NCI-H2081 treated with DMSO at 0.1 percent for 48 hours (cell line): ENCODE measurements around the gene TTLL11.

Experiments used
- DNase-seq: peaks from one replicate; lab custom pipeline; 2025; lab: John Stamatoyannopoulos, UW

TTLL11 gene

DNA sequence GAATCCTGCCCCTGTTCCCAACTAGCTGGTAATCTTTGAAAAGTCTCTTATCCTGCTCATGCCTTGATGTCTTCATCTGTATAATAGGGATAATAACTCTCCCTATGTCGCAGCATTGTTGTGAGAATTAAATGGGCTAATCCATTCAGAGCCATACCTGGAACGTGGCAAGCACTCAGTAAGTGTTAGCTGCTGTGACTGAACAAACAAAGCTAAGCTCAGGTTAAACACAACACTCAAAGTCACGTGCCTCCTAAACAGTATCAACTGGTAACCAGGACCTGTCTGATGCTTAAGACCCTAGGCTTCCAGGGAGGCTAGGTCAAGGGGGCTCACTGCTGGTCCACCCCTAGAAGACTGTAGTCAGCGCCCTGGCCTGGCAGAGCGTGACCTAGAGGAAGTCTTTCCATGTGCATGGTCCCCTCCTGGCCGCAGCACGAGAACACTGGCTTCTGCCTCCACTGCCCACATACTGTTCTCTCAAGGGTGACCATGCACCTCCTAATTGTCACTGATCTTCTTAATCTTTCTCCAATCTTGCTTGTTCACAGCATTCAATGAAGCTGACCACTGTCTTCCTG is 211.1 kb downstream of the TTLL11 start:
- no peak for DNase-seq

DNA sequence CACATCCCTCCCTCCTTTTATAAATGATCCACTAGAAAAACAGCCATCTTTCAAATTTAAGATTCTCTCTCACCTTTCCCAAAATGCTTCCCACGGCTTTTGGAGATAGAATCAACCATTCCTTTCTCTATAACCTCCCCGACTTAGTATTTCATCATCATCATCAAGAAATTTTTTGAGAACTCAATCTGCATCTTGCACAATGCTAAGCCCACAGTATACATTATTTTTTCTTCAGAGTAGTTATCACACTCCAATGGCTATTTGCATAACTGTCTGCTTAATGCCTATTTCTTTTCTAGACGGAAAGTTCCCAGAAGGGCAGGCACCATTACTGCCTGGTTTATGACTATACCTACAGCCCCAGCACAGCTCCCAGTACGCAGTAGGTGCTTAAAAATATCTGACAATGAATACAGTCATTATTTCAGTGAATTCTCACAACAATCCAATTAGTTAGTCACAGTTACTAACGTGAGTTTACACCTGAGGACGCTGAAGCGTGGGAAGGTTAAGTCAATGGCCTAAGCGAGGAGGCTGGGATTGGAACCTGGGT is 212.7 kb downstream of the TTLL11 start:
- no peak for DNase-seq

DNA sequence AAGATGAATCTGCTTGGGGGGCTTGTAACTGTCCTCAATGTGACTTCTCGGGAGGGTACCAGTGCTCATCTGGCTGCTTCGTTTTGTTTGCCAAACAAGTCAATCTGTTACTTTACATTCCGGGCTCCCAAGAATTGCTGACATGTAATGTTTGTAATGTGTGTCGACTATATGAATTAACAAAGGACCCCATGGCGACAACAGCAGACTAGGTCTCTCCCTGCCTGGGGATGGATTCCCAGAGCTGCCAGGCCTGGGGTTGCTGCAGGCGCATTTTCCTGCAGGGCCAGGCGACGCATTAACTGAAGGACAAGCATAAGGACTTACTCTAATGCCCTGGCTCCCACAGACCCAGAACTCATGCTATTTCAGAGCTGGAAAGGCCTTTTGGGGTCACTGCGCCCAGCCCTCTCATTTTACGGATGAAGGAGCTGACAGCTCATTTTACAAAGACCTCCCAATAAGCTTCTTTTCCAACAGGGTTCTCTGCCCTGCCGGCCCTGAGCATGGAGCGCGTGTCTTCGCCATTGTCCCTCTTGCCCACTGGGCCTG is 214.8 kb downstream of the TTLL11 start:
- no peak for DNase-seq

DNA sequence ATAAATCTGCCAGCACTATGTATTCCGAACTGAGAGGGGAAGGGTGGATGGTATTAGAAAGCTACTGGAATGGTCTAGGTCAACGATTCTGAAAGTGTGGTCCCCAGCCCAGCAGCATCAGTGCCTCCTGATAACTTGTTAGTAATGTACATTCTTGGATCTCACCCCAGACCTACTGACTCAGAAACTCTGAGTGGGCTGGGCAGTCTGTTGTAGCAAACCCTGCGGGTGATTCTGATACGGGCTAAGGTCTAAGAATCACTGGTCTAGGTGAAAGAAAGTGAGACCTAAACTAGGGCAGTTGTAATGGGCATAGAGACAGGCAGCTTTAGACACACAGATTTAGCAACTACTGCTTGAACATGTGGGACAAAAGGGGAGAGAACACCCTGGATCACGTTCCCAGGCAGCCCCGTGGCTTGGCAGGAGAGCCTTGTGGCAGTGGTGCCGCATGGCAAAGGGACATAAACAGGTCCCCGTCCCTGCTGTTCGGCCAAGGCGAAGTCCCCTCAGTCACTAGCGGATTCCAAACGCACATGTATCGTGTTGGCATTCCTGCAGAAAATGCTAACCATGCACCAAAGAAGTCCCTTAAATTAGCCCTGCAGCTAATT is 216.3 kb downstream of the TTLL11 start:
- DNase-seq, result no peak

DNA sequence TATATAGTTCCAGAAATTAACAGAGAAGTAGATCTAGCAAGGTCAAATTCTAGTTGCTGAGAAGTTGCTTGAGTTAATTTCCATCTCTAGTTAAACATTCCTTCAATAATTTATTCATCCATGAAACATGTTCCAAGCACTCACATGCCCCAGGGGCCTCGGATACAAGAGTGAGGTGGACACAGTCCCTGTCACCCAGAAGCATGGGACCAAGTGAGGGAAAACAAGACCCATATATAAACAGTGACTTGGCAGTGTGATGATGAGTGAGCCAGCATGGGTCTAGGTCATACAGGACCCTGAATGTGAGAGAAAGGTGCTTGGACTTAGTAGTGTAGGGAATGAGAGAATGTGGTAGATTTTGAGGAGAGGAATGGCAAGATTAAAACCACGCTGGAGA is 216.9 kb downstream of the TTLL11 start:
- no peak for DNase-seq

DNA sequence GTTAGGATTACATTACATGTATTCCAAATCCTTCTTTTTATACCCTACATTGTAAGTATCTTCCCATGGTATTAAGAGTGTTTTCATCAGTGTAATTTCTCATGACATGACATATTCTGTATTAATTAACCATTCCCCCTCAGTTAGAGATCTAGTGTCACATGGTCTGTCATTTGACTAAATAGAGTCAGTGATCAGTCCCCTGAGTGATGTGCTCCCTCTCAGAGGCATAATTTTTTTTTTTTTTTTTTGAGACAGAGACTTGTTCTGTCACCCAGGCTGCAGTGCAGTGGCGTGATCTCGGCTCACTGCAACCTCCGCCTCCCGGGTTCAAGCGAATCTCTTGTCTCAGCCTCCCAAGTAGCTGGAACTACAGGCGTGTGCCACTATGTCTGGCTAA is 218.6 kb downstream of the TTLL11 start:
- DNase-seq, result no peak

DNA sequence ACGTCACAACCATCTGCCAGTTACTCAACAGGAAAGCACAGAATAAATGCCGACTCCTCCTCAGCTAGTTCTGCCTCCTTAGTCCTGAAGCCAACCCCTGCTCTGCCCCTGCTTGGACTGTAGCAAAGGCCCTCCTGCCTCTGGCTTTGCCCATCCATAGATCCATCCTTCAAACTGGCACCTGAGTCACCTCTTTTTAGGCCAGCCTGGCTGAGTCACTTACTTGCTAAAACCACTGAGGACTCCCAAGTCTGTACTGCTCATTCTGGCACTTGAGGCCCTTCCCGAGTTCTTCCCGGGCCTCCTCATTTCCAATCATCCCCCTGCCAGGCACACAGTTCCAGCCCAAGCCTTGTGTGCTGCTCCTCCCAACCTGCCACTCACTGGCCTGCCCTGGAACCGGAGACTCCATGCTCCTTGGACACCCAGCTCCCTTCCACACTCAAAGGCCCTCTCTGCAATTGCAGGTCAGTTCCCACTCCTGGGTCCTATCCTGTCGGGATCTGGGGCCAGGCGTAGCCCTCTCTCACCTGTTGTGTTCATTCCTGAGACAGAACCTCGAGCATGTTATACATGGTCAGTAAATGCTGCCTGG is 221.6 kb downstream of the TTLL11 start:
- no peak for DNase-seq

DNA sequence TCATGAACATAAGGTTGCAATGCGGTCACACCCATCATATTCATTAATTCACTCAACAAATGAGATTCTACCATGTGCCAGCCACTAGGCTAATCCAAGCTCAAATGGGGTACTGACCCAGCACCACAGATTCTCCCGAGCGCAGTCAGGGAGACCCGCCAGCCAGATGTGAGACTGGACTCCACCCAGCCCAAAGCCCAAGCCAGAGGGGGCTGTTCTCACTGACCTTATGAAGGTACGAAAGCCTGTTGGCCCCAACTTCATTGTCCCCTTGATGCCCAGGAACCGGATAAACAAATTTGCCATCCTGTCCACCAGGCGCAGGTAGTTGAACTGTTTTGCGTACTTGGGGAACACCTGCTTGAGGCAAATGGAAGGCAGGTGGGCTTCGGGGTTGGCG is 222.8 kb downstream of the TTLL11 start:
- DNase-seq, result no peak

DNA sequence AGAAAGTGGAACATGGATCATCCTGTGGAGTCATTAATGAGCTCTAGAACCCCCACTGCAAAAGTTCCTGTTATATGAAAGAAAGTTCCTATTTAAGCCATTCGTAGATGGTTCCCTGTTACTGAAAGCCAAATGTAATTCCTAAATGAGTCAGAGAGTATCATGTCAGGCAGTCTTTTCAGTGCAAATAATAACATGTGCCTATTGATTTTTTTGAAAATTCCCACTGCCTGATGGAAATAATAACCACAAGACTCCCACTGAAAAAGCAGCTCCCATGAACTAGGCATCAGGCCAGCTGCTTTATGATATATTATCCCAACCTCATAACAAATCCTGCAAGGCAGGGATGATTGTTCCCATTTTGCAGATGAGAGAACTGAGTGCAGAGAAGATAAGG is 224.5 kb downstream of the TTLL11 start:
- no peak for DNase-seq

DNA sequence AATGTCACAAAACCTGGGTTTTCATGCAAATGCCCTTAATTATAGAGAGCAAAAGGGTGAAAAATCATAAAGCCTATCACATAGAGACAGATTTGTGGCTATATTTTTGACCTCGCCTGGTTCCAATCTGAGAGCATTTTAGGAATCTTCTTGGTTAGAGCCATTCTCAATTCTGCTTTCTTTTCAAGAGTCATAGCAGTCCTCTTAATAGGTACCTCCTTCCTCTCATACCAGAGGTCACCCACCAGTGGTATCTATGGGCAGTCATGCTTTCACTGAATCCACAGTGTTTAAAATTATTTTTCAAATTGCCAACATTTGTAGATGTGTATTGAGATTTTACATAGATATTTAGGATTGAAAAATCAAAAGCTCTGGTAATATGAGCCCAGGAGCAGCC is 226.2 kb downstream of the TTLL11 start:
- no peak for DNase-seq

DNA sequence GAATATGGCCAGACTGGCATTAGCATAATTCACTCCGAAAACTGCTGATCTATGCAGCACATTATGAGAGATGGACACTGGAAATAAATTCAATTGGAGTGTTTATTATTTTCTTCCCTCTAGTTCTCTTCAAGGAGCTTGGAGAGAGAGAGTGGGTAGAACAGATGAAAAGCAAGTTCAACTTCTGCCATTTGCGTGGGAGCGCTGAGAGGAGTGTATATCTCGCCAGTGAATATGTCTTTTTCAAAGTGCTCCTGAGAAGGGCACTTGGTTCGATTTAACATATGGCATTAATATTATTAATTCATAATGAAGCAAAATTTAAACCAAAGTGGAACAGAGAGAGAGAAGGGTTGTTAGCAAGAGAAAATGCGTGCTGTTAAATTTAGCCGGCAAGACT is 227.2 kb downstream of the TTLL11 start:
- no peak for DNase-seq

DNA sequence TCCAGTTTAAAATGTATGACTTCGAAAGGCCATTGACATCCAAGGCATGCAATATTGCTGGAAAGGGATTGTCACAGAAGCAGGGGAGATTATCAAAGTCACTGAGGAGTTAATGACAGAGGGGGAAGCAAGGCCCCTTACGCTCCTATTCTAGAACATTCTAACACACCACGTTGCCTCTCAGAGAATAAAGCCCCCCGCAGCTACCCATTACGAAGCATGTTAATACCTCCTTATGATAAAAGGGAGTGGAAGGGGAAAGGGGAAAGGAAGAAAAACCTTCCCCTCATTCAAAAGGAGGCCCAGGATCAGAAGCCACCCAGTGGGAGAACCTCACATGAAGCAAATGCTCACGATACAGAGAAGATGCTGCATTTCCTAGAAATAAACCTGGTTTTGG is 228.0 kb downstream of the TTLL11 start:
- no peak for DNase-seq

DNA sequence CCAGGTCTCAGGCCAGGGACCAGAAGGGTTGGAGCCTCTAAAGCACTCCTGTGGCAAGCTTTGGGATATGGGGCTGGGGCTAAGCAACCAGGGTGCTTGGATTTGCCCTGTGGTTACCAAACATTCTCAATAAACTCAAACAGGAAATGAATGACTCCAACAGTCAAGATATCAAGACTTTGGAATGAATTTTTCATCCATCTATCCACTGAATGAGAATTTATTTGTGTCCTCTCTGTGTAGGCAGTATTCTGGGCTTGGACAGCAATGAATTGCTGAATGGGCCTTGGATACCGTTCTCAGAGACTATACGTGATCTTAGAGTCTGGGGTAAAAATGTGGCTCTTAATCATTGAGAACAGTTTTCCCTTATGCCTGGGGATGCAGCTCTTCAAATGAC is 229.2 kb downstream of the TTLL11 start:
- no peak for DNase-seq

DNA sequence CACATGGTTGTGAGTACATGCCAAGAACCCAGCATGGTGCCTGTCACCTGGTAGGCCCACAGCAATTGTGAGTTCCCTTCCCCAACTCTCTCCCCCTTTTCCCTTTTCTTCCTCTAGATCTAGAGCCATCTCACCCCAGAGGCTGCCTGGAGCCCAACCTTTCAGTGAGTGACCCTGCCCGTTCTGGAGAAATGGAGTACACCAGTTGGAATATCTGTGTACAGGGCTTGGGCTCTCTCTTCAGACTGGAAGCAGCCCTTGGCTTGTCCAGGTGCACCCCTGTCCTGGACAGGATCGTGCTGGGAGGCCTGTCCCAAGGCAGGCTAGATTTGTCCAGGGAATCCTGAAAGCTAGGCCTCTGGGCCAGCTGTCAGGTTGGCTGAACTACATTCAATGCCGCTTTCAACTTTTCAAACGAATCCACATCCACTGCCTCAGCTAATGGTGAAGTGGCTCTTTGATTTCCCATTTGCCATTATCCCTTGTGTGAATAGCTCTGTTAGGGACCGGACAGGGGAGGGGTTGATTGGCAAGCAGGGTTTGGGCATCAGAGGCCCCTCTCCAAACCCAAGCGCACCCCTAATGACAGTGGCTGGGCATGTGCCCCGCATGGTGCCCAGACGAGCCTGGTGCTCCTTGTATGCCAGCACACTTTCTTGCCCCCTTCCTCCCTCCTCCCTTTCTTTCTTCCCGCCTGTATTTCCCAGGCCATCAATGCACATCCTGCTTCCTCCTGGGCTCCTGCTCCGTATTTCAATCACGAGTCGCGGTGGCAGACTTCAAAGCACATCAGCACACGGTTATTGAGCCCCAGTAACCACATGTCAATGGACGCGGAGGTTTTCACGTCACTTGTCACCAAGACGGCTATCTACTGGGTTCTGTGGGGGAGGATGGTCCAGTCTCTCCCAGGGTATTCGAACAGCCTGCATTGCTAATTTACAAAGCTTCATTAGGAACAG is 230.5 kb downstream of the TTLL11 start:
- DNase-seq, result peak; percentile 36

DNA sequence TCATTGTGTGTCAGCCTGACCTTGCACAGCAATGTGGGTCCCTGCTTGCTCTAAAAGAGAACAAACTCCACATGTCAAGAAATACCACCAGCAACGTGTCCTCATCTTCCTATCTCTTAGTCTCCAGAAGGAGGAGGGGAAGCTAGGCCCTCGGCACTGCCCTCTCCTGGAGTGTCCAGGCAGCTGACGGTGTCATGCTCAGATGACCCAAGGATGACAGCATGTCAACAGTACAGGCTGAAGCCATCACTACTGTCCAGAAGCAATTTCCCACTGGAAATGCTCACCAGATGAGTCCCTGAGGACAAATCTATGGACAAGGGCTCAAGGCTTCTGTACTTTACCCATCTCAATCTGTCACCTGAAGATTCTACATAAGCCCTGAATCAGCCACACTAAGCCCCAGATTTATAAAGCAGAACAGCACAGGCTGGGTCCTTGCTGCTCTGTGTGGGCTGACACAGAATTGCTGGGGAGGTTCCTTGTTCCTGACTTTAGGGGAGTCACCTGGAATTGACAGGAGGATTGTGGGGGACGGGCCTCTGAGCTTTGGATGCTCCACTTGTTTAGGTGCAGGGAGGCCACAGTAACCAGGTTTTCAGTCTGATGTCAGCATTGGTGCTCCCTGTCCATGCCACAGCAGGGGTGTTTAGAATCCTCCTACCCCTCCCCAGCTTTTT is 231.5 kb downstream of the TTLL11 start:
- no peak for DNase-seq

DNA sequence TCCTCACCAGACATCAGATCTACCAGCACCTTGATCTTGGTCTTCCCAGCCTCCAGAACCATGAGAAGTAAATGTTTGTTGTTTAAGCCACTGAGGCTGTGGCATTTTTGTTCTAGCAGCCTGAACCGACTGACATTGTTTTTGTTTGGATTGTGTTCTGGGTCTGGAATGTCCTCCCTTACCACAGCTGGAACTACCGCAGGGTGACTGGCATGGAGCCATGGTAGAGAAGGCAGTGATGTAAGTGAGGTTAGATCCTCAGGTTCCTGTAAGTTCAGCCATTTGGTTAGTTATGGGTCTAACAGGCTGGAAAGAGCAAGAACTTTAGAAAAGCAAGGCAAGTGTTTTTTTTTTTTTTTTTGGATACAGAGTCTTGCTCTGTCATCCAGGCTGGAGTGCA is 232.4 kb downstream of the TTLL11 start:
- DNase-seq, result no peak

DNA sequence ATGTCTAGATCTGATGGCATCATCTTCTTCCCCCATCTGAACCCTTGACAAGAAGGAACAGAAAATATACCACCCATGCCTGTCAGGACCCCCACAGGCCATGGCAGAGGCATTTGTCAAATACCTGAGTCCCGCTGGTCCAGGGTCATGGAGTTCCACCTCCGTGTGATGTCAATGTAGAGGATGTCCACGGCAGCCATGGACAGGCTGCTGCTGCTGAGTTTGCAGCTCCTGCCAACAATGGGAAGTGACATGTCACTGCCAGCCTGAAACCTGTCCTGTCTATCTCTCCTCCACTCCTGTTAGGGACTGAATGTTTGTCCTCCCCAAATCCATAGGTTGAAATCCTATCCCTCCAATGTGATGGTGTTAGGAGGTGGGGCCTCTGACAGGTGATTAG is 232.9 kb downstream of the TTLL11 start:
- DNase-seq, result no peak

DNA sequence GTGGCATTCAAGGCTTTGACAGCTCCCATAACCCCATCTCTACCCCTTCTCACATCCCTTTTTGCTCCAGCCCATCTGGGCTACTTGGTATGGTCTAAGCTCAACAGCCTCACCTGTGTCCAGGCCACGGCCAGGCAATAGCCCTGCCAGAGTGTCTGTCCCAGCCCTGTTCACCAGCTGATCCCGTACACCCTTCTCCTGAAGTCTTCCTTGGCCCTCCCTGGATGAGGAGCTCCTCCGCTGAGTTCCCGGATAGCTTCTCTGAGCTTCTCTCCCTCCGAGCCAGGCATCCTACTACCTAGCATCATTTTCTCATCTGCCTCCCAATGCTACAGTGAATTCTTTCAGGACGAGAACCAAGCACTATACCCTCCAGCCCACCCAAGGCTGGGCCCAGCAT is 233.5 kb downstream of the TTLL11 start:
- no peak for DNase-seq

DNA sequence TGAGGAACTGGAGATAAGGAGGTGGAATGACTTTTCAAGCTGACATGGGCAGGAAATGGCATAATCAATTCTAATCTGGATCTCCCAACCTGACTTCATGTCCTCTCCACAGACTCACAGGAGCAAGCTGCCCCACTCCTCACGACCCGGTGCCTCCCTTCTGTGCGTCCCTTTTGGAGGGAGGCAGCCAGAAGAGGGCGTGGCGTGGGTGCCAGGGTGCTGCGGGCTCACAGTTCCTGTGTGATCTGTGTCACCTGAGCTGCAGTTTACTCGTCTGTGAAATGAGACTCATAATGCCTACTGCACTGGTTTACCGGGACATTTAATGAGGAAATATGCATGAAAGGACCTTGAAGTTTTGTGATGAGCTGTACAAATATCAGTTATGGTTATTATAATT is 234.3 kb downstream of the TTLL11 start:
- no peak for DNase-seq

DNA sequence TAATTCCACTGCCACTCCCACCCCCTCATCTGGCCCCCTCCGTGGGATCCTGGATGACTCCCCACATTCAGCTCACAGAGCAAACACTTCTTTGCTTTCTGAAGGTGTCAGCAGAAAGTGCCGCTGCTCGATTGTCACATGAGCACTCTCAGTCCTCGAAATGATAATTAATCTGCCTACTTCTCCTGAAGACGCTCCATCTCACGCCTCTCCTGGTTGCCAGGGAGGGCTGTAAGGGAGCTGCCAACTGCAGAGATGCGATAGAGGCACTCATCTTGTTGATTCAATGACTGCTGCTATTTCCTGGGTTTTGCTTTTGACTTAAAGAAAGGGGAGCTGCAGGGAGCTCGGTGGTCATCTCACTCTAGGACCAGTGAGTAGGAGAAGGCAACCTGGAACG is 235.2 kb downstream of the TTLL11 start:
- no peak for DNase-seq

DNA sequence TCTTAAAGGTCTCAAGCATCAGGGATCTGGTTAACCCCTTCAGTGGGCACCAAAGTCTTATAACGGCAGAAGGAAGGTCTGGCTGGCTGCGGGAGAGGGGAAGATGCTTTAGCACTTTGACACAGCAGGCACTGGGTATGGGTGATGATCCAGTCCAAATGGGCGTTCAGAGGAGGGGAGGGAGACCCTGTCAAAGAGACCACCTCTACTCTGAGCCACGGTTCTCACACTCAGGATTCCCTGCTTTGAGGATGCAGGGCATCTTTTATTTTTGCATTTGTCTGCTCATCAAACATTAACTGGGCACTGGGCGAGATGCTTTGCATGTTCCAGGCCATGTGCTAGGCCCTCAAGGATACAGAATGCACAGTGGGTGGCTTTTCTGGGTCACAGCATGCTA is 237.6 kb downstream of the TTLL11 start:
- DNase-seq, result no peak
